GM21447 (cell line): ENCODE data around the gene CROCC.

Source experiments
- ATAC-seq: cut with Tn5 transposase; IDR thresholded peaks from one replicate; pipeline ENCODE4 v1.9.1; 2021; ENCODE audit not compliant: unreplicated experiment

The CROCC gene

DNA sequence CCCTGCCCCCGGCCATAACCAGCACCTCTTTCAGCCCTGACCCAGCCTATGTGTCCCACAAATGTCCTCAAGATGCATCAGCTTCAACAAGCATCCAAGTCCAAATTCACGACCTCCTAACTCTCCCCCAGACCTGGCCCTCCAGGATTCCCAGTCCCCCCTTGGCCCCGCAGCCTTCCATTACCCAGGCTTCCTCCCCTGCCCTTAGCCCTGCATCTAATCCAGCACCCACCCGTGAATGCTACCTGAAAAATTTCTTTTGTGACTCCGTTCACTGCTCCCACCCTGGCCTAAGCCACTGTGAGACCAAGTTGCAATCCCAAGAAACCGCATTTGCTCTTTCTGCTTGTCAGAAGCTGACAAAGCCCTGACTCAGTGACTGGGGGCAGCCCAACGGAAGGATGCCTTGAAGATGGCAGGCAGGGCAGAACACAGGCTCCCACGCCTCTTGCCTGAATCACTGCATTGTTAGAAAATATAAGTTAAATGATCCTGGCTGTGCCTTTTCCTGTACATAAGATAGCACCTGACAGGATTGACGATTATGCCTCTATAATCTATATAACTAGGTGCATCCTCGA lies 59.6 kb downstream of the CROCC start:
- ATAC-seq: no peak

- no peak for ATAC-seq
Measured at GRCh38 chr1:16982902-16983301, 61.2 kb downstream of the CROCC start.

DNA sequence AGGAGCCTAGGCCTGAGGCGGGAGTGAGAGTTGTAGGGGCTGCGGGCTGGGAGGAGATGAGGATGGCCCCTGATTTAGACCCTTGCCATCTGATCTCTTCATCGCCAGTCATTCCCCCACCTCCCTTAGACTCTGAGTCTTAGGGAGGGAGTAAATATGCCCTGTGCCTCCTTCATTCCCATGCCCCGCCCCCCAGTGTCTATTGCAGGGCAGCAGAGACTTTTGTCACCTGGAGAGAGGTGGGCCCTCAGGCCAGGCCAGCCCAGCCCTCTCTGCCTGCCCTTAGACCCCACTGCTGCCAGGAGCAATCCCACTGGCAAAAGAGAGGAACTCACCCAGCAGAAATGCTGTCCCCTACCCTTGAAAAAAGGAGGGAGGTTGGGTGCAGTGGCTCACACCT lies 61.9 kb downstream of the CROCC start:
- ATAC-seq: no peak

GRCh38 chr1:16984717-16985116 lies 63.0 kb downstream of the CROCC start:
- ATAC-seq: no peak

DNA sequence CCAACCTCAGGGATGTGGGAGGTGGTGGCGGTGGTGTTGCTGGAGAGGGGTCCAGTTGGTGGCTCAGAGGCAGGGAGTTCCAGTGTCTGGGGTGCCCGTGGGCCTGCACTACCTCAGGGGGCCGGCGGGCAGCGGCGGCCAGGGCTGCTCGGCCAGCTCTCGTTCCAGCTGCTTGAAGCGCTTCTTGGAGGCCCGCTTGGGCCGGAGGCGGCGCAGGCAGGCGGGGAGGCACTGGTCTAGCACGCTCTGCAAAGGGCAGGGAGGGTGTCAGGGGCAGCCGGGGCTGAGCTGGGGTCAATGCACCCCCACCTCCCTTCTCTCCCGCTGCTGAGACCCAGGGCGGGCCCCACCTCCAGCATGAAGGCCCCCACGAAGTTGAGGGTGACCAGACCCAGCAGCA lies 64.4 kb downstream of the CROCC start:
- ATAC-seq: no peak

GRCh38 chr1:16986560-16986959 lies 64.8 kb downstream of the CROCC start:
- ATAC-seq: no peak

GRCh38 chr1:16986962-16987361 lies 65.2 kb downstream of the CROCC start:
- no peak for ATAC-seq

DNA sequence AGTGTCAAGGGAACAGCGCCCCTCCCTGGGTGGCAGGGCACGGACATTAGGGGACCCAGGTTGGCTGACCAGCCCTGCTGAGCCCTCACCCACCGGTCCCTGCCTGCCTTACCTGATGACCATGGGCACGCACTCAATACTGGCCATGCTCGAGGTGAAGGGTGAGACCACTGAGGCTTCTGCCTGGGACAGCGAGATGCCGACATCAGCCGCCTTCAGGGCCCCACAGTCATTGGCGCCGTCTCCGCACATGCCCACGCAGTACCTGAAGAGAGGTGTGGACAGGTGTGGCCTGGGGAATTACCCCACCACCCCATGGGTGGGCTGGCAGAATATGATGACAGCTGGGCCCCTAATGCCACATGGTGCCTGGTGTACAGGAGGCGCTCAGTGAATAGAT lies 66.5 kb downstream of the CROCC start:
- ATAC-seq: no peak

DNA sequence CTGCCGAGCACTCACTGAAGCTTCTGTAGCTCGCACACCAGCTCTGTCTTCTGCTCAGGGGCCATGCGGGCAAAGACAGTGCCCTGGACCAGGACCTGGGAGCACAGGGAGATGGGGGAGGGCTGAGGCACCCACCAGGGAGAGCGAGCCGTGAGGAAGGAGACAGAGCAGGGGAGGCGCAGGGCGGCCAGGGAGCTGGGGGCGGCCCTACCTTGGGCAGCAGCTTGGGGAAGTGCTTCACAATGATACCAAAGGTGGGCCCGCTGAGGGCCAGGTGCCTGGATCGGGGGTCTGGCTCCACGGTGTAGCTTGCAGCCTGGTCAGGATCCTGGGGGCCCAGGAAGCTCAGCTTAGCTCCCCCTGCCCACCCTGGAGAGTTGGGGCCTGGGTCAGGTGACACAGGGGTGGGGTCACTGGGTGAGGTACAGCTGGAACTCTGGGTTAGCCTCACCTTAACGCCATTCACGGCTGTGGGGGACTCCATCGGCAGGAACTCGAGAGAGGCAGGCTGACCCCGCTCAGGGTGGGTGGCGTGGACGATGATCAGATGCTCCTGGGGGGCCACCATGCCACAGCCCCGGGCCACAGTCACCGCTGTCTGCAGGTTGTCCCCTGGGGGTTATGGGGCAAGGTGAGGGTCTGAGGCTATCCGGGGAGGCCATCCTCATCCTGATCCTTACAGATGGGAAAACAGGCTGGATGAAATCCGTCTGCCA lies 68.1 kb downstream of the CROCC start:
- no peak for ATAC-seq

GRCh38 chr1:16991571-16991970 lies 69.8 kb downstream of the CROCC start:
- ATAC-seq: no peak

DNA sequence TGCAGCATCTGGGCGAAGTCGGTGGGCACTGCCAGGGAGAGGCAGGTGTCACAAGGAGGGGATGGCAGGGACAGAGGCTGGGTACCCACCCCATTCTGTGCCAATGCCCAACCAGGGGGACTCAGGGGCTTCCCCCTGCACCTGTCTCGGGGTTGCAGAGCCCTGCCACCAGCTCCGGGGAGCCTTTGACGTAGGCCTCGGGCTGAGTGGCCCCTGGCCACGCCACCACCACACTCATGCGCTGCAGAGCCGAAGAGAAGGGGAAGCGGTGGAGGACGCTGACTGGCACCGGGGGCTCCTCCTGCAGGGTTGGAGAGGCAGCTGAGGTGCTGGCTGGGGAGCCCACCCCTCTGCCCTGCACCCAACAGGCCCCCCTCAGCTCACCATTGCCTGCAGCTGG lies 70.4 kb downstream of the CROCC start:
- no peak for ATAC-seq

DNA sequence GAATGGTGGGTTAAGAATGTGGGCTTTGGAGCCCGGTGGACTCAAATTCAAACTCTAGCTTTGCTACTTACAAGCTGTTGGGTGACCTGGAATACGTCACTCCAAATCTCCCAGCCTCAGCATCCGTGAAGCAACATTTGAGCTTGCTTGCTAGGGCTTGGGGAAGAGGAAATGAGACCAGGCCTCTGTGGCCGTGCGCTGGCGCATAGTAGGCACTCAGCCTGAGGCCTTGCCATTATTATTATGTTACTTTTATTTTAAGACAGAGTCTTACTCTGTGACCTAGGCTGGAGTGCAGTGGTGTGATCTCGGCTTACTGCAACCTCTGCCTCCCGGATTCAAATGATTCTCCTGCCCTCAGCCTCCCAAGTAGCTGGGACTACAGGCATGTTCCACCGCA lies 70.9 kb downstream of the CROCC start:
- no peak for ATAC-seq

GRCh38 chr1:16993521-16994038 lies 71.8 kb downstream of the CROCC start:
- ATAC-seq: no peak

GRCh38 chr1:16996845-16997244 lies 75.1 kb downstream of the CROCC start:
- no peak for ATAC-seq

DNA sequence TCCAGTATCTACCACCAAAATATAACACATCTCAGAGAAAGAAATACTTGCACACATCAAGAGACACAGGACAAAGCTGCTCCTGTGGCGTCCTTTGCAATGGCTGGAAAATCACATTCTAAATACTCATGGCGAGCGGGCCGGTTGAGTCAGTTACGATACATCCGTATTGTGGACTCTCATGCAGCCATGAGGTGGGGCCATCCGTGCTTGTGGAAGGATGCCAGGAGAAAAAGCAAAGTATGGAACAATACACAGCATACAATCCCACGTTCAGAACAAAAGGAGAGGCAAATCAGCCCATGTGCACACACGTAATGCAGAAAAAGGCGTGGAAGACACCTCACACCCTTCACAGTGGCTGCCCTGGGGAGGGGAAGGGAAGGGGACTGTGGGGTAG lies 76.9 kb downstream of the CROCC start:
- ATAC-seq: no peak

GRCh38 chr1:16999863-17000262 lies 78.1 kb downstream of the CROCC start:
- ATAC-seq: no peak

- ATAC-seq: no peak
Measured at GRCh38 chr1:17001760-17002523, 80.2 kb downstream of the CROCC start.

- ATAC-seq: no peak
Measured at GRCh38 chr1:17002524-17002902, 80.8 kb downstream of the CROCC start.

GRCh38 chr1:17004466-17005364 lies 83.0 kb downstream of the CROCC start:
- no peak for ATAC-seq

GRCh38 chr1:17005365-17005740 lies 83.6 kb downstream of the CROCC start:
- no peak for ATAC-seq

GRCh38 chr1:17007121-17007520 lies 85.4 kb downstream of the CROCC start:
- no peak for ATAC-seq
